GM12874 (cell line): ENCODE results near the gene TAF13.

Source experiments
- CTCF ChIP-seq: IDR thresholded peaks from 2 replicates; pipeline ENCODE4 v1.5.1; 2011; ENCODE audit warnings: low read depth, mild to moderate bottlenecking, control low read depth, low read length, moderate library complexity; ENCODE audit not compliant: insufficient read depth

TAF13 gene

GRCh38 chr1:109079240-109079622, 3.4 kb upstream of the TAF13 start:
- TF ChIP-seq CTCF = no peak

GRCh38 chr1:109078317-109078716, 2.5 kb upstream of the TAF13 start:
- TF ChIP-seq CTCF = no peak

GRCh38 chr1:109069294-109069693, 6.5 kb downstream of the TAF13 start:
- no peak for TF ChIP-seq CTCF

- no peak for TF ChIP-seq CTCF
Observed at GRCh38 chr1:109067883-109068282, 7.9 kb downstream of the TAF13 start.

GRCh38 chr1:109065137-109065536, 10.7 kb downstream of the TAF13 start:
- TF ChIP-seq CTCF = no peak

GRCh38 chr1:109061183-109061582, 14.6 kb downstream of the TAF13 start:
- TF ChIP-seq CTCF = no peak

- TF ChIP-seq CTCF = no peak
Observed at GRCh38 chr1:109060707-109061106, 15.1 kb downstream of the TAF13 start.

GRCh38 chr1:109059026-109059425, 16.8 kb downstream of the TAF13 start:
- no peak for TF ChIP-seq CTCF
